WTC11 (cell line): Measurements from ENCODE around the gene TNXB. TPM values are rescaled to one million over a fixed set of nuclear protein-coding genes. Genes with fewer than 3 reads are reported as not detected.

Source experiments
- ATAC-seq: fragments of 200-7000 bp; cut with Tn5 transposase; 2 replicates; pipeline ENCODE4 v1.10.0; 2021; ENCODE audit warnings: mild to moderate bottlenecking, moderate library complexity
- CTCF ChIA-PET: fragments of 300-600 bp; sonication (Branson Sonifier 250); formaldehyde crosslinking; loops from one replicate; lab custom pipeline; 2021; ENCODE audit warnings: antibody characterized with exemption; lab: Charles Lee
- POLR2A ChIA-PET: fragments of 350-600 bp; sonication (Branson Sonifier 250); formaldehyde crosslinking; loops from one replicate; lab custom pipeline; 2021; ENCODE audit warnings: antibody characterized with exemption; lab: Charles Lee
- DNase-seq: peaks from one replicate; pipeline ENCODE4 v3.0.0; 2021; ENCODE audit warnings: low spot score
- H3K27ac Mint-ChIP-seq: 2 replicates; pipeline ENCODE4 v1.8.0; 2021; ENCODE audit warnings: mixed read lengths
- H3K27me3 Mint-ChIP-seq: 2 replicates; pipeline ENCODE4 v1.8.0; 2021; ENCODE audit warnings: low read depth, mild to moderate bottlenecking, moderate library complexity, mixed read lengths
- H3K36me3 Mint-ChIP-seq: 2 replicates; pipeline ENCODE4 v1.8.0; 2021; ENCODE audit warnings: mixed read lengths
- H3K4me1 Mint-ChIP-seq: 2 replicates; pipeline ENCODE4 v1.8.0; 2022; ENCODE audit warnings: mixed read lengths
- H3K4me3 Mint-ChIP-seq: 2 replicates; pipeline ENCODE4 v1.8.0; 2021; ENCODE audit warnings: mild to moderate bottlenecking, moderate library complexity, mixed read lengths
- H3K9me3 Mint-ChIP-seq: 2 replicates; pipeline ENCODE4 v1.8.0; 2021; ENCODE audit warnings: mixed read lengths
- CBFB ChIP-seq: sonication (generic); formaldehyde crosslinking; IDR thresholded peaks from 2 replicates; pipeline ENCODE4 v1.8.1; 2022; ENCODE audit warnings: mild to moderate bottlenecking, low read depth, missing genetic modification reagents
- GABPB1 ChIP-seq: sonication (generic); formaldehyde crosslinking; IDR thresholded peaks from 2 replicates; pipeline ENCODE4 v1.8.1; 2023; ENCODE audit warnings: mild to moderate bottlenecking, missing genetic modification reagents
- JAZF1 ChIP-seq: fragments of 250-450 bp; sonication (Bioruptor Pico); IDR thresholded peaks from 2 replicates; pipeline ENCODE4 v1.9.0; 2021; ENCODE audit warnings: moderate library complexity, mild to moderate bottlenecking, inconsistent platforms
- KAT7 ChIP-seq: sonication (generic); formaldehyde crosslinking; IDR thresholded peaks from 2 replicates; pipeline ENCODE4 v1.8.1; 2023; ENCODE audit warnings: missing genetic modification reagents, mild to moderate bottlenecking, borderline replicate concordance
- NR2C2 ChIP-seq: sonication (generic); formaldehyde crosslinking; IDR thresholded peaks from 2 replicates; pipeline ENCODE4 v1.8.0; 2022; ENCODE audit warnings: mild to moderate bottlenecking, missing genetic modification reagents
- NR3C1 ChIP-seq: sonication (generic); formaldehyde crosslinking; conservative IDR thresholded peaks from 2 replicates; pipeline ENCODE4 v1.8.1; 2023; ENCODE audit warnings: low read depth, mild to moderate bottlenecking, missing genetic modification reagents
- SMAD3 ChIP-seq: sonication (generic); formaldehyde crosslinking; IDR thresholded peaks from 2 replicates; pipeline ENCODE4 v1.8.0; 2022; ENCODE audit warnings: missing genetic modification reagents, mild to moderate bottlenecking, borderline replicate concordance
- SMAD4 ChIP-seq: sonication (generic); formaldehyde crosslinking; IDR thresholded peaks from 2 replicates; pipeline ENCODE4 v1.8.0; 2022; ENCODE audit warnings: mild to moderate bottlenecking, missing genetic modification reagents
- TEAD1 ChIP-seq: sonication (generic); formaldehyde crosslinking; IDR thresholded peaks from 2 replicates; pipeline ENCODE4 v1.8.0; 2022; ENCODE audit warnings: mild to moderate bottlenecking, missing genetic modification reagents
- ZNF121 ChIP-seq: sonication (generic); formaldehyde crosslinking; IDR thresholded peaks from 2 replicates; pipeline ENCODE4 v1.8.0; 2023; ENCODE audit warnings: missing genetic modification reagents
- ZNF232 ChIP-seq: sonication (generic); formaldehyde crosslinking; IDR thresholded peaks from 2 replicates; pipeline ENCODE4 v1.8.0; 2022; ENCODE audit warnings: mild to moderate bottlenecking, missing genetic modification reagents
- ZNF396 ChIP-seq: fragments of 250-450 bp; sonication (Bioruptor Pico); IDR thresholded peaks from 2 replicates; pipeline ENCODE4 v1.8.0; 2021; ENCODE audit warnings: mild to moderate bottlenecking, moderate library complexity, borderline replicate concordance
- total RNA-seq: library from RNA; stranded (reverse); gene quantifications from 3 replicates; pipeline ENCODE4 v1.2.3, GENCODE V29; 2021
- TF ChIP-seq, protein P1 (sequence below): sonication (generic); formaldehyde crosslinking; IDR thresholded peaks from 2 replicates; pipeline ENCODE4 v1.8.0; 2022; ENCODE audit warnings: missing genetic modification reagents
- TF ChIP-seq, protein P2 (sequence below): sonication (generic); formaldehyde crosslinking; IDR thresholded peaks from 2 replicates; pipeline ENCODE4 v1.8.0; 2022; ENCODE audit warnings: mild to moderate bottlenecking, missing genetic modification reagents
- TF ChIP-seq, protein P3 (sequence below): fragments of 250-450 bp; sonication (Bioruptor Pico); IDR thresholded peaks from 2 replicates; pipeline ENCODE4 v1.9.0; 2021; ENCODE audit warnings: moderate library complexity, mild to moderate bottlenecking, inconsistent platforms, borderline replicate concordance
- TF ChIP-seq, protein P4 (sequence below): sonication (generic); formaldehyde crosslinking; conservative IDR thresholded peaks from 2 replicates; pipeline ENCODE4 v1.8.1; 2023; ENCODE audit warnings: mild to moderate bottlenecking, low read depth, missing genetic modification reagents, moderate library complexity
- TF ChIP-seq, protein P5 (sequence below): sonication (generic); formaldehyde crosslinking; conservative IDR thresholded peaks from 2 replicates; pipeline ENCODE4 v1.8.1; 2022; ENCODE audit warnings: mild to moderate bottlenecking, missing genetic modification reagents
- TF ChIP-seq, protein P6 (sequence below): fragments of 250-450 bp; sonication (Bioruptor Pico); IDR thresholded peaks from 2 replicates; pipeline ENCODE4 v1.9.0; 2021; ENCODE audit warnings: mild to moderate bottlenecking, borderline replicate concordance
- TF ChIP-seq, protein P7 (sequence below): sonication (generic); formaldehyde crosslinking; IDR thresholded peaks from 2 replicates; pipeline ENCODE4 v1.8.0; 2023; ENCODE audit warnings: missing genetic modification reagents
- TF ChIP-seq, protein P8 (sequence below): sonication (generic); formaldehyde crosslinking; IDR thresholded peaks from 2 replicates; pipeline ENCODE4 v1.8.1; 2023; ENCODE audit warnings: mild to moderate bottlenecking, missing genetic modification reagents

Gene TNXB
- total RNA-seq, 1 experiment from 2014 or later = 6.4 TPM

DNA sequence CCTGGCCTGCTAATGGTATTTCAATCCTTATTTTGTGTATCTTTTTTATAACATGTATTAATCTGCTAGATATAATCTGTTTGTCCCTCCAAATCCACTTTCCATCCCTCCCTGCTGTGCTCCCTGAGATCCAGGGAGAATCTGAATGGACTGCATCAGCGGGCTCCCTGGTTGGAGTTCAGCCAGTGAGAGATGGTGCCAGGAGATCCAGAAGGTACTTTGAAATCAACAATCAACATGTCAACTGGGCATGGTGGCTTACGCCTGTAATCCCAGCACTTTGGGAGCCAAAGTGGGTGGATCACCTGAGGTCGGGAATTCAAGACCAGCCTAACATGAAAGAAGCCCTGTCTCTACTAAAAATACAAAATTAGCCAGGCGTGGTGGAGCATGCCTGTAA is 14.5 kb upstream of the TNXB start:
- ChIA-PET CTCF (no interaction called here), POLR2A (no interaction called here)
- Mint-ChIP-seq H3K27me3 (no peaks in the 10 kb centered on the region), H3K4me1 (peaks cover 15% of the 10 kb centered on the region), H3K9me3 (no peaks in the 10 kb centered on the region), H3K4me3 (no peak overlapping the region), H3K27ac (no peak overlapping the region), H3K36me3 (peaks cover 37% of the 10 kb centered on the region)
- ATAC-seq (no peak), DNase-seq (no peak)
- TF ChIP-seq TEAD1 (no peak), ZNF121 (CRISPR knock-in tag) (no peak), JAZF1 (CRISPR knock-in tag) (no peak), ZNF232 (CRISPR knock-in tag) (no peak), CBFB (CRISPR knock-in tag) (no peak), SMAD4 (no peak), NR3C1 (CRISPR knock-in tag) (no peak), KAT7 (no peak)
- TF ChIP-seq, protein P1, sequence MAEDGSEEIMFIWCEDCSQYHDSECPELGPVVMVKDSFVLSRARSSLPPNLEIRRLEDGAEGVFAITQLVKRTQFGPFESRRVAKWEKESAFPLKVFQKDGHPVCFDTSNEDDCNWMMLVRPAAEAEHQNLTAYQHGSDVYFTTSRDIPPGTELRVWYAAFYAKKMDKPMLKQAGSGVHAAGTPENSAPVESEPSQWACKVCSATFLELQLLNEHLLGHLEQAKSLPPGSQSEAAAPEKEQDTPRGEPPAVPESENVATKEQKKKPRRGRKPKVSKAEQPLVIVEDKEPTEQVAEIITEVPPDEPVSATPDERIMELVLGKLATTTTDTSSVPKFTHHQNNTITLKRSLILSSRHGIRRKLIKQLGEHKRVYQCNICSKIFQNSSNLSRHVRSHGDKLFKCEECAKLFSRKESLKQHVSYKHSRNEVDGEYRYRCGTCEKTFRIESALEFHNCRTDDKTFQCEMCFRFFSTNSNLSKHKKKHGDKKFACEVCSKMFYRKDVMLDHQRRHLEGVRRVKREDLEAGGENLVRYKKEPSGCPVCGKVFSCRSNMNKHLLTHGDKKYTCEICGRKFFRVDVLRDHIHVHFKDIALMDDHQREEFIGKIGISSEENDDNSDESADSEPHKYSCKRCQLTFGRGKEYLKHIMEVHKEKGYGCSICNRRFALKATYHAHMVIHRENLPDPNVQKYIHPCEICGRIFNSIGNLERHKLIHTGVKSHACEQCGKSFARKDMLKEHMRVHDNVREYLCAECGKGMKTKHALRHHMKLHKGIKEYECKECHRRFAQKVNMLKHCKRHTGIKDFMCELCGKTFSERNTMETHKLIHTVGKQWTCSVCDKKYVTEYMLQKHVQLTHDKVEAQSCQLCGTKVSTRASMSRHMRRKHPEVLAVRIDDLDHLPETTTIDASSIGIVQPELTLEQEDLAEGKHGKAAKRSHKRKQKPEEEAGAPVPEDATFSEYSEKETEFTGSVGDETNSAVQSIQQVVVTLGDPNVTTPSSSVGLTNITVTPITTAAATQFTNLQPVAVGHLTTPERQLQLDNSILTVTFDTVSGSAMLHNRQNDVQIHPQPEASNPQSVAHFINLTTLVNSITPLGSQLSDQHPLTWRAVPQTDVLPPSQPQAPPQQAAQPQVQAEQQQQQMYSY = no peak
- TF ChIP-seq, protein P2, sequence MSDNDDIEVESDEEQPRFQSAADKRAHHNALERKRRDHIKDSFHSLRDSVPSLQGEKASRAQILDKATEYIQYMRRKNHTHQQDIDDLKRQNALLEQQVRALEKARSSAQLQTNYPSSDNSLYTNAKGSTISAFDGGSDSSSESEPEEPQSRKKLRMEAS (CRISPR knock-in tag) = no peak
- TF ChIP-seq, protein P3, sequence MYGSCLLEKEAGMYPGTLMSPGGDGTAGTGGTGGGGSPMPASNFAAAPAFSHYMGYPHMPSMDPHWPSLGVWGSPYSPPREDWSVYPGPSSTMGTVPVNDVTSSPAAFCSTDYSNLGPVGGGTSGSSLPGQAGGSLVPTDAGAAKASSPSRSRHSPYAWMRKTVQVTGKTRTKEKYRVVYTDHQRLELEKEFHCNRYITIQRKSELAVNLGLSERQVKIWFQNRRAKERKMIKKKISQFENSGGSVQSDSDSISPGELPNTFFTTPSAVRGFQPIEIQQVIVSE = no peak
- TF ChIP-seq, protein P4, sequence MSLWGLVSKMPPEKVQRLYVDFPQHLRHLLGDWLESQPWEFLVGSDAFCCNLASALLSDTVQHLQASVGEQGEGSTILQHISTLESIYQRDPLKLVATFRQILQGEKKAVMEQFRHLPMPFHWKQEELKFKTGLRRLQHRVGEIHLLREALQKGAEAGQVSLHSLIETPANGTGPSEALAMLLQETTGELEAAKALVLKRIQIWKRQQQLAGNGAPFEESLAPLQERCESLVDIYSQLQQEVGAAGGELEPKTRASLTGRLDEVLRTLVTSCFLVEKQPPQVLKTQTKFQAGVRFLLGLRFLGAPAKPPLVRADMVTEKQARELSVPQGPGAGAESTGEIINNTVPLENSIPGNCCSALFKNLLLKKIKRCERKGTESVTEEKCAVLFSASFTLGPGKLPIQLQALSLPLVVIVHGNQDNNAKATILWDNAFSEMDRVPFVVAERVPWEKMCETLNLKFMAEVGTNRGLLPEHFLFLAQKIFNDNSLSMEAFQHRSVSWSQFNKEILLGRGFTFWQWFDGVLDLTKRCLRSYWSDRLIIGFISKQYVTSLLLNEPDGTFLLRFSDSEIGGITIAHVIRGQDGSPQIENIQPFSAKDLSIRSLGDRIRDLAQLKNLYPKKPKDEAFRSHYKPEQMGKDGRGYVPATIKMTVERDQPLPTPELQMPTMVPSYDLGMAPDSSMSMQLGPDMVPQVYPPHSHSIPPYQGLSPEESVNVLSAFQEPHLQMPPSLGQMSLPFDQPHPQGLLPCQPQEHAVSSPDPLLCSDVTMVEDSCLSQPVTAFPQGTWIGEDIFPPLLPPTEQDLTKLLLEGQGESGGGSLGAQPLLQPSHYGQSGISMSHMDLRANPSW = no peak
- TF ChIP-seq, protein P5, sequence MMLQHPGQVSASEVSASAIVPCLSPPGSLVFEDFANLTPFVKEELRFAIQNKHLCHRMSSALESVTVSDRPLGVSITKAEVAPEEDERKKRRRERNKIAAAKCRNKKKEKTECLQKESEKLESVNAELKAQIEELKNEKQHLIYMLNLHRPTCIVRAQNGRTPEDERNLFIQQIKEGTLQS = no peak
- TF ChIP-seq, protein P6, sequence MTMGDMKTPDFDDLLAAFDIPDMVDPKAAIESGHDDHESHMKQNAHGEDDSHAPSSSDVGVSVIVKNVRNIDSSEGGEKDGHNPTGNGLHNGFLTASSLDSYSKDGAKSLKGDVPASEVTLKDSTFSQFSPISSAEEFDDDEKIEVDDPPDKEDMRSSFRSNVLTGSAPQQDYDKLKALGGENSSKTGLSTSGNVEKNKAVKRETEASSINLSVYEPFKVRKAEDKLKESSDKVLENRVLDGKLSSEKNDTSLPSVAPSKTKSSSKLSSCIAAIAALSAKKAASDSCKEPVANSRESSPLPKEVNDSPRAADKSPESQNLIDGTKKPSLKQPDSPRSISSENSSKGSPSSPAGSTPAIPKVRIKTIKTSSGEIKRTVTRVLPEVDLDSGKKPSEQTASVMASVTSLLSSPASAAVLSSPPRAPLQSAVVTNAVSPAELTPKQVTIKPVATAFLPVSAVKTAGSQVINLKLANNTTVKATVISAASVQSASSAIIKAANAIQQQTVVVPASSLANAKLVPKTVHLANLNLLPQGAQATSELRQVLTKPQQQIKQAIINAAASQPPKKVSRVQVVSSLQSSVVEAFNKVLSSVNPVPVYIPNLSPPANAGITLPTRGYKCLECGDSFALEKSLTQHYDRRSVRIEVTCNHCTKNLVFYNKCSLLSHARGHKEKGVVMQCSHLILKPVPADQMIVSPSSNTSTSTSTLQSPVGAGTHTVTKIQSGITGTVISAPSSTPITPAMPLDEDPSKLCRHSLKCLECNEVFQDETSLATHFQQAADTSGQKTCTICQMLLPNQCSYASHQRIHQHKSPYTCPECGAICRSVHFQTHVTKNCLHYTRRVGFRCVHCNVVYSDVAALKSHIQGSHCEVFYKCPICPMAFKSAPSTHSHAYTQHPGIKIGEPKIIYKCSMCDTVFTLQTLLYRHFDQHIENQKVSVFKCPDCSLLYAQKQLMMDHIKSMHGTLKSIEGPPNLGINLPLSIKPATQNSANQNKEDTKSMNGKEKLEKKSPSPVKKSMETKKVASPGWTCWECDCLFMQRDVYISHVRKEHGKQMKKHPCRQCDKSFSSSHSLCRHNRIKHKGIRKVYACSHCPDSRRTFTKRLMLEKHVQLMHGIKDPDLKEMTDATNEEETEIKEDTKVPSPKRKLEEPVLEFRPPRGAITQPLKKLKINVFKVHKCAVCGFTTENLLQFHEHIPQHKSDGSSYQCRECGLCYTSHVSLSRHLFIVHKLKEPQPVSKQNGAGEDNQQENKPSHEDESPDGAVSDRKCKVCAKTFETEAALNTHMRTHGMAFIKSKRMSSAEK (CRISPR knock-in tag) = no peak

DNA sequence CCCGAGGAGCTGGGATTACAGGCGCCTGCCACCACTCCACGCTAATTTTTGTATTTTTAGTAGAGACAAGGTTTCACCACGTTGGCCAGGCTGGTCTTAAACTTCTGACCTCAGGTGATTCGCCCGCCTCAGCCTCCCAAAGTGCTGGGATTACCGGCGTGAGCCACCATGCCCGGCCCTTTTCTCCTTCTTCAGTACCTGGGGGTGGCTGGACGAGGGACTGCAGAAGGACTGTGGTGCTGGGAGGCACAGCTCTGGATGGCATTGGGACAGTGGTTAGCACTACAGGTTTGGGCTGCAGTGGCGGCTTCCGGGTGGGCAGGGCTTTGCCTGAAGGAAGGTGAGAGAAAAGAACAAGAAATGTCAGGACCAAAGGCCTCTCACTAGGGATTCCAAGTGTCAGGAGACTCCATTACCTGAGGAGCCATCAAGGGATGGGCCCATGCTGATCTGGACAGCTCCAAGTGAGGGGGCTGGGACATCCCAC is 11.5 kb upstream of the TNXB start:
- H3K9me3 Mint-ChIP-seq = no peaks in the 10 kb centered on the region
- no peak for DNase-seq
- H3K4me1 Mint-ChIP-seq = no peaks in the 10 kb centered on the region
- H3K27me3 Mint-ChIP-seq = no peaks in the 10 kb centered on the region
- peaks cover 39% of the 10 kb centered on the region for H3K36me3 Mint-ChIP-seq
- CTCF ChIA-PET = interaction anchor here (4.9 kb wide), 1 partner anchor 45 kb away, joined by 47 read pairs; the partner anchor contains the start of gene EGFL8
- no peak for ATAC-seq
- H3K4me3 Mint-ChIP-seq = no peak overlapping the region
- H3K27ac Mint-ChIP-seq = no peak overlapping the region
- POLR2A ChIA-PET = no interaction called here
- TF ChIP-seq, protein P7, sequence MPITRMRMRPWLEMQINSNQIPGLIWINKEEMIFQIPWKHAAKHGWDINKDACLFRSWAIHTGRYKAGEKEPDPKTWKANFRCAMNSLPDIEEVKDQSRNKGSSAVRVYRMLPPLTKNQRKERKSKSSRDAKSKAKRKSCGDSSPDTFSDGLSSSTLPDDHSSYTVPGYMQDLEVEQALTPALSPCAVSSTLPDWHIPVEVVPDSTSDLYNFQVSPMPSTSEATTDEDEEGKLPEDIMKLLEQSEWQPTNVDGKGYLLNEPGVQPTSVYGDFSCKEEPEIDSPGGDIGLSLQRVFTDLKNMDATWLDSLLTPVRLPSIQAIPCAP (CRISPR knock-in tag) = no peak
- TF ChIP-seq NR2C2 = no peak
- no peak for TF ChIP-seq SMAD3
- no peak for TF ChIP-seq NR3C1 (CRISPR knock-in tag)
- TF ChIP-seq GABPB1 = no peak
- TF ChIP-seq, protein P8, sequence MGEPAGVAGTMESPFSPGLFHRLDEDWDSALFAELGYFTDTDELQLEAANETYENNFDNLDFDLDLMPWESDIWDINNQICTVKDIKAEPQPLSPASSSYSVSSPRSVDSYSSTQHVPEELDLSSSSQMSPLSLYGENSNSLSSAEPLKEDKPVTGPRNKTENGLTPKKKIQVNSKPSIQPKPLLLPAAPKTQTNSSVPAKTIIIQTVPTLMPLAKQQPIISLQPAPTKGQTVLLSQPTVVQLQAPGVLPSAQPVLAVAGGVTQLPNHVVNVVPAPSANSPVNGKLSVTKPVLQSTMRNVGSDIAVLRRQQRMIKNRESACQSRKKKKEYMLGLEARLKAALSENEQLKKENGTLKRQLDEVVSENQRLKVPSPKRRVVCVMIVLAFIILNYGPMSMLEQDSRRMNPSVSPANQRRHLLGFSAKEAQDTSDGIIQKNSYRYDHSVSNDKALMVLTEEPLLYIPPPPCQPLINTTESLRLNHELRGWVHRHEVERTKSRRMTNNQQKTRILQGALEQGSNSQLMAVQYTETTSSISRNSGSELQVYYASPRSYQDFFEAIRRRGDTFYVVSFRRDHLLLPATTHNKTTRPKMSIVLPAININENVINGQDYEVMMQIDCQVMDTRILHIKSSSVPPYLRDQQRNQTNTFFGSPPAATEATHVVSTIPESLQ = no peak
- no peak for TF ChIP-seq ZNF396
